ENCODE data around the gene TEX22.

The TEX22 gene

GRCh38 chr14:105442125-105442524 lies 43.8 kb downstream of the TEX22 start:
- no peak overlapping the region for H3K4me3 ChIP-seq (ENCODE audit: low read depth, low read length)
- in situ Hi-C loops (cut with HindIII; ENCODE audit: low pct_ligation_motif_present, low sequenced_read_pairs): no loop called here
- DNase-seq: no peak
- H3K36me3 ChIP-seq (replicated peaks): peaks cover 20% of the 10 kb centered on the region
- TF ChIP-seq CTCF (IDR thresholded peaks at IDR 0.05; ENCODE audit: low read depth, low read length, missing control alignments): no peak
- H3K27ac ChIP-seq: no peak overlapping the region
- no peaks in the 10 kb centered on the region for H3K27me3 ChIP-seq (replicated peaks)

GRCh38 chr14:105442834-105443233 lies 44.5 kb downstream of the TEX22 start:
- TF ChIP-seq CTCF (IDR thresholded peaks at IDR 0.05; ENCODE audit: low read depth, low read length, missing control alignments): no peak
- H3K4me3 ChIP-seq (ENCODE audit: low read depth, low read length): no peak overlapping the region
- H3K27me3 ChIP-seq (replicated peaks): no peaks in the 10 kb centered on the region
- in situ Hi-C loops (cut with HindIII; ENCODE audit: low pct_ligation_motif_present, low sequenced_read_pairs): no loop called here
- H3K27ac ChIP-seq: no peak overlapping the region
- H3K36me3 ChIP-seq (replicated peaks): peaks cover 20% of the 10 kb centered on the region
- DNase-seq: no peak

GRCh38 chr14:105444859-105445258 lies 46.5 kb downstream of the TEX22 start:
- no peak for DNase-seq
- no peaks in the 10 kb centered on the region for H3K27me3 ChIP-seq (replicated peaks)
- in situ Hi-C loops (cut with HindIII; ENCODE audit: low pct_ligation_motif_present, low sequenced_read_pairs): no loop called here
- no peak for TF ChIP-seq CTCF (IDR thresholded peaks at IDR 0.05; ENCODE audit: low read depth, low read length, missing control alignments)
- no peak overlapping the region for H3K4me3 ChIP-seq (ENCODE audit: low read depth, low read length)
- no peak overlapping the region for H3K27ac ChIP-seq
- H3K36me3 ChIP-seq (replicated peaks): peaks cover 26% of the 10 kb centered on the region

- in situ Hi-C loops (cut with HindIII; ENCODE audit: low pct_ligation_motif_present, low sequenced_read_pairs): no loop called here
- TF ChIP-seq CTCF (IDR thresholded peaks at IDR 0.05; ENCODE audit: low read depth, low read length, missing control alignments): no peak
- DNase-seq: no peak
- Histone ChIP-seq H3K27me3 (replicated peaks) (no peaks in the 10 kb centered on the region), H3K4me3 (ENCODE audit: low read depth, low read length) (no peak overlapping the region), H3K36me3 (replicated peaks) (peaks cover 29% of the 10 kb centered on the region), H3K27ac (no peak overlapping the region)
These were observed 47.0 kb downstream of the TEX22 start for GRCh38 chr14:105445290-105445689.

GRCh38 chr14:105445901-105446845 lies 47.8 kb downstream of the TEX22 start:
- no peak overlapping the region for H3K27ac ChIP-seq
- no peak overlapping the region for H3K4me3 ChIP-seq (ENCODE audit: low read depth, low read length)
- H3K27me3 ChIP-seq (replicated peaks): no peaks in the 10 kb centered on the region
- TF ChIP-seq CTCF (IDR thresholded peaks at IDR 0.05; ENCODE audit: low read depth, low read length, missing control alignments): no peak
- peaks cover 31% of the 10 kb centered on the region for H3K36me3 ChIP-seq (replicated peaks)
- in situ Hi-C loops (cut with HindIII; ENCODE audit: low pct_ligation_motif_present, low sequenced_read_pairs): no loop called here
- DNase-seq: no peak

Data from brain microvascular endothelial cell (primary cell).